ENCODE results near the gene SPHK2. TPM values are rescaled to one million over a fixed set of nuclear protein-coding genes. Genes with fewer than 3 reads are reported as not detected.

The SPHK2 gene
- total RNA-seq, 1 donor from 2014 or later, result 13.0 TPM

GRCh38 chr19:48603850-48604249 lies 15.5 kb upstream of the SPHK2 start:
- H3K4me3 ChIP-seq (ENCODE audit: low read depth, low read length), result no peak overlapping the region
- TF ChIP-seq CTCF (conservative IDR thresholded peaks at IDR 0.05; ENCODE audit: low read depth, low read length), result no peak
- DNase-seq (ENCODE audit: low read depth), result no peak

GRCh38 chr19:48606463-48607358 lies 12.6 kb upstream of the SPHK2 start, which contains the start of gene SPACA4:
SPACA4 (plus strand) TSS chr19:48606742; CDS start chr19:48606979, 237 bp downstream.
- no peak for TF ChIP-seq CTCF (conservative IDR thresholded peaks at IDR 0.05; ENCODE audit: low read depth, low read length)
- H3K4me3 ChIP-seq (ENCODE audit: low read depth, low read length), result no peak within 1 kb of the TSS
- DNase-seq (ENCODE audit: low read depth), result no peak

GRCh38 chr19:48607359-48607755 lies 11.9 kb upstream of the SPHK2 start:
- no peak overlapping the region for H3K4me3 ChIP-seq (ENCODE audit: low read depth, low read length)
- no peak for TF ChIP-seq CTCF (conservative IDR thresholded peaks at IDR 0.05; ENCODE audit: low read depth, low read length)
- no peak for DNase-seq (ENCODE audit: low read depth)

- no peak overlapping the region for H3K4me3 ChIP-seq (ENCODE audit: low read depth, low read length)
- no peak for DNase-seq (ENCODE audit: low read depth)
- peak; percentile 62 for TF ChIP-seq CTCF (conservative IDR thresholded peaks at IDR 0.05; ENCODE audit: low read depth, low read length)
These were observed 10.5 kb upstream of the SPHK2 start for GRCh38 chr19:48608798-48609263.

GRCh38 chr19:48609571-48610108 lies 9.7 kb upstream of the SPHK2 start:
- TF ChIP-seq CTCF (conservative IDR thresholded peaks at IDR 0.05; ENCODE audit: low read depth, low read length), result no peak
- DNase-seq (ENCODE audit: low read depth), result no peak
- no peak overlapping the region for H3K4me3 ChIP-seq (ENCODE audit: low read depth, low read length)

- no peak overlapping the region for H3K4me3 ChIP-seq (ENCODE audit: low read depth, low read length)
- no peak for DNase-seq (ENCODE audit: low read depth)
- no peak for TF ChIP-seq CTCF (conservative IDR thresholded peaks at IDR 0.05; ENCODE audit: low read depth, low read length)
These were observed 7.4 kb upstream of the SPHK2 start for GRCh38 chr19:48611872-48612271.

Data from epithelial cell of proximal tubule (primary cell).